ENCODE results near the gene PNPLA3.
"Not testable (repeated sequence)": the region's sequence is repeated elsewhere in the genome, so short reads cannot be mapped to it uniquely, and the experiment has no call there.

The PNPLA3 gene

GRCh38 chr22:43889860-43890253 is 33.7 kb upstream of the PNPLA3 start:
- no peak for DNase-seq

GRCh38 chr22:43890901-43891331 is 32.7 kb upstream of the PNPLA3 start:
- no peak for DNase-seq

- peak; percentile 9 for DNase-seq
These were observed 32.0 kb upstream of the PNPLA3 start, which contains the start of gene PNPLA5 for GRCh38 chr22:43891360-43892182. Gene PNPLA5, minus strand, starts transcription at chr22:43892013. Its CDS starts 133 bp downstream, at chr22:43891880.

GRCh38 chr22:43892183-43892894 is 31.3 kb upstream of the PNPLA3 start:
- no peak for DNase-seq

- no peak for DNase-seq
These were observed 30.3 kb upstream of the PNPLA3 start for GRCh38 chr22:43893266-43893665.

GRCh38 chr22:43894122-43894521 is 29.5 kb upstream of the PNPLA3 start:
- no peak for DNase-seq

GRCh38 chr22:43895986-43896645 is 27.5 kb upstream of the PNPLA3 start:
- no peak for DNase-seq

- DNase-seq, result peak; percentile 35
These were observed 25.8 kb upstream of the PNPLA3 start for GRCh38 chr22:43897751-43898261.

- DNase-seq, result no peak
These were observed 23.4 kb upstream of the PNPLA3 start for GRCh38 chr22:43900206-43900605.

- DNase-seq, result no peak
These were observed 21.5 kb upstream of the PNPLA3 start for GRCh38 chr22:43901976-43902643.

- not testable (repeated sequence) for DNase-seq
These were observed 20.6 kb upstream of the PNPLA3 start for GRCh38 chr22:43903033-43903432.

GRCh38 chr22:43904412-43904811 is 19.2 kb upstream of the PNPLA3 start:
- DNase-seq, result peak; percentile 53

- DNase-seq, result no peak
These were observed 17.9 kb upstream of the PNPLA3 start for GRCh38 chr22:43905681-43906080.

- no peak for DNase-seq
These were observed 13.9 kb upstream of the PNPLA3 start for GRCh38 chr22:43909708-43910107.

GRCh38 chr22:43910178-43910695 is 13.4 kb upstream of the PNPLA3 start:
- DNase-seq, result no peak

- DNase-seq, result no peak
These were observed 12.3 kb upstream of the PNPLA3 start for GRCh38 chr22:43911351-43911750.

- DNase-seq, result no peak
These were observed 6.1 kb upstream of the PNPLA3 start for GRCh38 chr22:43917521-43917920.

- DNase-seq, result no peak
These were observed 4.3 kb upstream of the PNPLA3 start for GRCh38 chr22:43919106-43919973.

GRCh38 chr22:43921370-43921769 is 2.2 kb upstream of the PNPLA3 start:
- no peak for DNase-seq

- peak; percentile 6 for DNase-seq
These were observed 1.5 kb upstream of the PNPLA3 start for GRCh38 chr22:43922123-43922522.

GRCh38 chr22:43923191-43923590 is 414 bp upstream of the PNPLA3 start:
- DNase-seq, result no peak
